Measurements from ENCODE around the gene FOXB2.
A peak's percentile ranks its signal among the peaks of the same experiment; 100 is the strongest.
"Not testable (repeated sequence)": the region's sequence is repeated elsewhere in the genome, so short reads cannot be mapped to it uniquely, and the experiment has no call there.

Gene FOXB2

GRCh38 chr9:77019236-77019925 is at the start of gene FOXB2:
Gene FOXB2, plus strand, starts transcription at chr9:77019655. Its CDS starts 0 bp downstream, at chr9:77019655.
- peak; percentile 25 for DNase-seq (ENCODE audit: low spot score)

DNA sequence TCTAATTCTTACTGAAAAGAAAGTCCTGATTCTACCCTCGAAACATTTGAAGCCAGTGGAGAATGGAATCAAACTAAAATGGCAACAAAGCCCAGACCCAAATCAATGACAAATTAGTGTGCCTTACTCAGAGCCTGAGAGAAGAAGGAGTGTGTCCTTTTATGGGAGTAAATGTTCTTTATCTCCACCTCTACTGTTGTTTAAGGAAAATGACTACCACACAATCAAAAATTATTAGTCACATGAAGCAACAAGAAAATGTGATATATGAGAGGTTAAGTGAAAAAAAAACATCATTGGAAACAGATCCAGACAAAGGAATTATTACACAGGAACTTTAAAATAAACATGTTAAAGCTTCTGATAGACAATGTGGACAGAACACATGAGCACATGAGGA is 49.7 kb upstream of the FOXB2 start:
- DNase-seq (ENCODE audit: low spot score) = no peak

GRCh38 chr9:76978831-76979230 is 40.6 kb upstream of the FOXB2 start:
- not testable (repeated sequence) for DNase-seq (ENCODE audit: low spot score)

- no peak for DNase-seq (ENCODE audit: low spot score)
Observed at GRCh38 chr9:76980566-76980965, 38.9 kb upstream of the FOXB2 start.

DNA sequence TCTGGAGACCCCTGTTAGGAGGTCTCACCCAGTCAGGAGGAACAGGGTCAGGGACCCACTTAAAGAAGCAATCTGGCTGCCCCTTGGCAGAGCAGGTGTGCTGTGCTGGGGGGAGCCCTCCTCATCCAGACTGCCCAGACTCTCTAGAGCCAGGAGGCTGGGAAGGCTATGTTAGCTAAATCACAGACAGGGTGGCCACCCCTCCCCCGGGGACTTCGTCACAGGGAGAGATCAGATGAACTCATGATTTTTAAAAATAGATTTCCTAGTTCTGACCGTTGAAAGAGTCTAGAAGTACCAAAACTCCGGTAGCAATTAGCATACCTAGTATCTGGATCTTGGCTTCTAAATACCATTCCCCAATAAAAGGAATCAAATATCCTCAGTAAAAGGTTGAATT is 35.0 kb upstream of the FOXB2 start:
- DNase-seq (ENCODE audit: low spot score) = no peak

- no peak for DNase-seq (ENCODE audit: low spot score)
Observed at GRCh38 chr9:76985581-76985980, 33.9 kb upstream of the FOXB2 start.

DNA sequence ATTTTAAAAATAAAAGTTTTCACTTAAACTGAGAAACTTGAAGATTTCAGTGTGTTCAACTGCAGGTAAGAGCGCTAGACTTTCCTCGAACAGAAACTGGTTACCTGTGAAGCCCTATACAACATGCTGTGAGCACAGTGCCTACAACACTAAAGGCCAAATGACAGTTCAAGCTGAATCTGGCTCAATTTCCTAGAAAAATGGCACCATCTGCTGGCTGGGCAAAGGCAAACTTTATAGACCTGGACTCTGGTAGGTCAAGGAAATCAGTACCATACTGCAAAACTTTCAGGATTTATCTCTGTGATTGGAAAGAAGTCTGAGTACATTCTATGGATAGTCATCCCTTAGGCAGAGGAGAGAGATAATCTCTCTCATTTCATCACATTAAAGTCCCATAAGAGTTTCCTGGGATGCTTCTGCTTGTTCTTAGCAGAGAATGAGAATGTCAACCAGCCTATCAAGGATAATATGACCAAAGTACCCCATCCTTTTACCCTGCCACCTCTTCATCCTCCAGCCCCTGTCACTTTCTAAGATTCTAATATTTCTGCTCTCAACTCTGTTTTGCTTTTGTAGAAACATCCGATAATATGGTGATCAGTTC is 31.8 kb upstream of the FOXB2 start:
- peak; percentile 46 for DNase-seq (ENCODE audit: low spot score)

- no peak for DNase-seq (ENCODE audit: low spot score)
Observed at GRCh38 chr9:76988941-76989340, 30.5 kb upstream of the FOXB2 start.

DNA sequence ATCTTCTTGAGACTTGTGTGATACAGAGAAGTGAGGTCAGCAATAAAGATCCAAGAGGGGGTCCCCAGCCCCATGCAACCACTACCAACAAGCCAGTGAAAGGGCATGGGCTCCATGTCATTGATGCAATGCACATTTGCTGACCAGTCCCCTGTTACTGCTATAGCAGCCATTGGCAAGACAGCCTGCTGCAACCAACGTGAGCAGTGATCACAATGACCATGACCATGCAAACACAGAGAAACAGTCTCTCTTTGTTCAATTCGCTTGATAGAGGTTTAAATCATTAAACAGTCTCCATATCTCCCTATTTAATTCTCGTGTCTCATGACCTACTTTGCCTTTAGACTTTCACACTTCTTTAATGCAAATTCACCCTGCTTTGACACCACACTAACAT is 30.0 kb upstream of the FOXB2 start:
- no peak for DNase-seq (ENCODE audit: low spot score)

DNA sequence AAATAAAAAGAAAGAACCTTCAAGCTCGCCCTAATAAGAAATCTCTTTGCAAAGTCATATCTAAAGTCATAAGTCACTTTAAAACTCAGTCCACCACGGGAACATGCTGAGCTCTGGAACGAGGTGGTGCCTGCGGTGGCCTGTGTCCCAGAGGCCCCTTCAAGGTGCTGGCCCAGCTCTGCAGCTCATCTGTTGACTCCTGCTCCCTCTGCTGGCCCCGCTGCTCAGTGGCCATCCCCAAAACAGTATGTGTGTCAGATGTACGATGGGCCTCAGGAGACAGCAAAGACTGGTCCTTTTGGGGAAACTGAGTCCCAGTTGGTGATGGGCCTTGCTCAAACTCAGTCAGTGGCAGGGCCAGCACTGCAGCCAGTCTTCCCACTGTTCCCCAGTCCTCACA is 22.8 kb upstream of the FOXB2 start:
- DNase-seq (ENCODE audit: low spot score) = peak; percentile 52

DNA sequence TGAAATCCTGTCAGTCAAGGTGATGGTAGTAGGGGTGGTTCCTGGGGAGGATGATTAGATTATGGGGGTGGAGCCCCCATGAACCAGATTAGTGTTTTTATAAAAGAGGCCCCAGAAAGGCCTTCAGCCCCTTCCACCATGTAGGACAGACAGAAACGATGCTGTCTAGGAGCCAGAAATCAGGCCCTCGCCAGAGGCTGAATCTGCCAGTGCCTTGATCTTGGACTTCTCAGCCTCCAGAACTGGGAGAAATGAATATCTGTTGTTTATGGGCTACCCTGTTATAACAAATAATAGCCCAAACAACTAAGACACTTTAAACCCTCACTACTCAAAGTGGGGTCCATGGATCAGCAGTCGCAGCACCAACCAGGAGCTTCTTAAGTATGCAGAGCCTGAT is 20.2 kb upstream of the FOXB2 start:
- DNase-seq (ENCODE audit: low spot score) = no peak

DNA sequence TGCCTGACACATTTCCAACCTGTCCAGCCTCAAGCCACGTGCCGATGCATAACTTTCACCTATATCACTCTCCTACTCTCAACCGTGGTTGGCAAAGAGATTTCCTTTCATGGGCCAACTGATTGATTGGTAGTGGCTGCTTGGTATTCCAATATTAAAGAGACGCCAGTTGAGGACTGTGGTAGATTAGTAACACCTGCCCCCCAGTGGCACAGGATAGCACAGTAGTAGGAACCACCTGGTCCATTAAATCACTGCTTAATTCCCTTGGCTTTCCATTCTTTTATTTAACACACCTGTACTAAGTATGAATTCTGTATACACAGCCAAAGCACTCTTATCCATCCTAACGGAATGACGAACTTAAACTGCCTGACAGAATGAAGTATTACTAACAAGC is 19.1 kb upstream of the FOXB2 start:
- no peak for DNase-seq (ENCODE audit: low spot score)

GRCh38 chr9:77003366-77003765 is 16.1 kb upstream of the FOXB2 start:
- DNase-seq (ENCODE audit: low spot score) = no peak

DNA sequence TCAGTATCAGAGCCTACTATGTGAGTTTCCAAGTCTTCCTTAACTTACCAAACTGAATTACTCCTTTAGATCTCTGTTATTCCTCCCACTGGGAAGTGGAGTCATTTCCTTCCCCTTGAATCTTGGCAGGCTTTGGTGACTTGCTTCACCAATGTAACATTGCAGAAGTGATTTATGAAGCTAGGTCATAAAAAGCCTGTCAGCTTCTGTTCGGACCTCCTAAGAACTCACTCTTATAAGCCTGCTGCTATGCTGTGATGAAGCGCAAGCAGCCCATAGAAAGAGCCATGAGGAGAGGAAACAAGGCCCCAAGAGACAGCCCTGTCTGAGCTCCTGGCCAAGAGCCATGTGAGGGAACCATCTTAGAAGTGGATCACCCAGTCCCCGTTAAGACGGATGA is 14.2 kb upstream of the FOXB2 start:
- no peak for DNase-seq (ENCODE audit: low spot score)

DNA sequence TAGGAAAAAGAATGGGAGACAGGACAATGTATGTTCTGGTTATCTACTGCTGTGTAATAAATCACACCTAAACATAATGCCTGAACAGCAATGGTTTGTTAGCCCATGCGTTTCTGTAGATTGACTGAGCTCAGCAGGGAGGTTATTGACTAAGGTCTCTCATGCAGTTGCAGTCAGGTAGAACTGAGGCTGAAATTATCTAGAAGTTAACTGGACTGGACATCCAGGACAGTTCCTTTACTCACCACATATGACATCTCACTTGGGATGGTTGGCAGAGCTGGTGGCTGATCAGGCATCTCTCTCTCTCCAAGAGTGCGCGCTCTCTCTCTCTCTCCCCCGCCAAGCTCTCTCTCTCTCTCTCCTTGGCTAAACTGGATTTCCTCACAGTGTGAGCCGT is 8.9 kb upstream of the FOXB2 start:
- DNase-seq (ENCODE audit: low spot score) = no peak

GRCh38 chr9:77011973-77012821 is 7.3 kb upstream of the FOXB2 start:
- peak; percentile 72 for DNase-seq (ENCODE audit: low spot score)

- no peak for DNase-seq (ENCODE audit: low spot score)
Observed at GRCh38 chr9:77013206-77013931, 6.1 kb upstream of the FOXB2 start.

GRCh38 chr9:77013932-77014596 is 5.4 kb upstream of the FOXB2 start:
- DNase-seq (ENCODE audit: low spot score) = no peak

- peak; percentile 30 for DNase-seq (ENCODE audit: low spot score)
Observed at GRCh38 chr9:77014597-77015263, 4.7 kb upstream of the FOXB2 start.

- DNase-seq (ENCODE audit: low spot score) = no peak
Observed at GRCh38 chr9:77015327-77016048, 4.0 kb upstream of the FOXB2 start.

DNA sequence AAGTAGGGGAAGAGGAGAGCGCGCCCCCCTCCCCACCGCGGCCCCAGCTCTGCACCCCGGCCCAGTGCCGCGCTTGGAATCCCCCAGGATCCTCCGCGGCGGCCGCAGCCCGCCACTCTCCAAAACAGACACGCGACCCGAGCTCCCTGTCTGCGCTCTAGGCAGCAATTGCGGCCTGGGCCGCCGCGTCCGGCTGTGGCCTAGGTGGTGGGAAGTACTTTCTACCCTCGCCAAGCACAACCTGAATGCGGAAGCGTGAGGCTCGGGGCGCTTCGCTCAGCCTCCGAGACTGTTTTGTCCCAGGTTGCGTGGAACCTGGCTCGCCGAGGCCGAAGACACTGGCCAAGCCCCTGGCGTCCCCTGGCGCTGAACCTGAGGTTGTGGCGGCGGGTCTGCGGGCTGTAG is 3.3 kb upstream of the FOXB2 start:
- no peak for DNase-seq (ENCODE audit: low spot score)

Measured in AG08396 (cell line).